SK-N-SH (cell line): ENCODE data around the gene MMD.

ENCODE experiments used
- EP300 ChIP-seq, 2 experiments: IDR thresholded peaks; 2 replicates each; pipeline versions ENCODE4 v1.4.0 to v1.6.1; 2012; ENCODE audit warnings: borderline replicate concordance in 1 of 2, low read depth in 1 of 2, low read length in 1 of 2
- JUND ChIP-seq: IDR thresholded peaks from 2 replicates; pipeline ENCODE4 v1.4.0; 2012
- NFIC ChIP-seq: IDR thresholded peaks from 2 replicates; pipeline ENCODE4 v1.4.0; 2012; ENCODE audit warnings: borderline replicate concordance
- NRF1 ChIP-seq: IDR thresholded peaks from 2 replicates; pipeline ENCODE4 v1.6.1; 2012; ENCODE audit warnings: low read depth, mild to moderate bottlenecking, low read length
- POLR2AphosphoS5 ChIP-seq: IDR thresholded peaks from 2 replicates; pipeline ENCODE4 v1.6.1; 2012; ENCODE audit warnings: low read depth, low read length
- RCOR1 ChIP-seq: fragments of 150-350 bp; IDR thresholded peaks from 2 replicates; pipeline ENCODE4 v1.6.1; 2017; ENCODE audit warnings: antibody characterized with exemption, low read length
- SIN3A ChIP-seq: IDR thresholded peaks from 2 replicates; pipeline ENCODE4 v1.6.1; 2012; ENCODE audit warnings: low read depth, mild to moderate bottlenecking, low read length, moderate library complexity, borderline replicate concordance
- TAF1 ChIP-seq: IDR thresholded peaks from 2 replicates; pipeline ENCODE4 v1.6.1; 2012; ENCODE audit warnings: low read depth, mild to moderate bottlenecking, low read length, moderate library complexity, borderline replicate concordance
- TF ChIP-seq, protein P1 (sequence below): fragments of 200-600 bp; sonication (generic); IDR thresholded peaks from 2 replicates; pipeline ENCODE4 v1.6.1; 2017; ENCODE audit warnings: antibody characterized with exemption, mild to moderate bottlenecking, moderate library complexity
- TF ChIP-seq, protein P2 (sequence below): IDR thresholded peaks from 2 replicates; pipeline ENCODE4; 2012
- TF ChIP-seq, protein P3 (sequence below): fragments of 150-350 bp; IDR thresholded peaks from 2 replicates; pipeline ENCODE4 v1.6.1; 2017; ENCODE audit warnings: antibody characterized with exemption, low read length, low read depth, borderline replicate concordance
- TF ChIP-seq, protein P4 (sequence below): IDR thresholded peaks from 2 replicates; pipeline ENCODE4 v1.6.1; 2012; ENCODE audit warnings: mild to moderate bottlenecking, low read depth, low read length, moderate library complexity
- TF ChIP-seq, protein P5 (sequence below): IDR thresholded peaks from 2 replicates; pipeline ENCODE4 v1.4.0; 2012; ENCODE audit warnings: low read depth, borderline replicate concordance

DNA sequence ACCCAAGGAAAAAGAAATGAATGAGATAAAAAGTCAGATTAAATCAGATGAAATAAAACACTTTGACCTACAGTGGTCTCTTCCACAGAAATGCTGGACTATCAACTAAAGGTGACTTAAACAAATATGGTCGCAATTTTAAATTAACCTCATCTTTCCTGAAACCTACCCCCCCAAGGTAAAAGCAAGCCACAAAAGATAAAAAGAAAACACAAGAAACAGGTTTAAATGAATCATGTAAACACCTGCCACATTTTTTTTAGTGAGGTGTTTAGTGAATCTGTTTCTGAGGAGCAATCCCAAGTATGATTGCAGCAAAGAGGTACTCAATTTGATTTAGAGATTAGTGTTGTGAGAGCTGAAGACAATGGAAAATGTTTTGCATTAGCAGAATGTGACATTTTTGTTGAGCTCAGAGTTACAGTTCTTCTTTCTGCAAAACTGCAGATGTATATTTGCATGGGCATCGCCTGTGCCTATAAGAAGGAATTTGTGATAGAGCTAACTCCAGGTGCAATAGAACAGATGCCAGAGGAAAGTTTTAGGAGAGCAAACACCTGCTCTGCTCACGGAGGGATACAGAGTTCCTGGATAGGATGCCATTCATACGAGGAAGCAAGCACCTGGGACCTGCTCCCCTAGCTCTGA is 3.4 kb upstream of the MMD start:
- TF ChIP-seq EP300 (IDR thresholded peaks at IDR 0.05; ENCODE audit: borderline replicate concordance in 1 of 2, low read depth in 1 of 2, low read length in 1 of 2) (no peak), NRF1 (no peak), JUND (no peak), TAF1 (no peak), NFIC (no peak), POLR2AphosphoS5 (no peak), RCOR1 (no peak), SIN3A (no peak)
- TF ChIP-seq, protein P1, sequence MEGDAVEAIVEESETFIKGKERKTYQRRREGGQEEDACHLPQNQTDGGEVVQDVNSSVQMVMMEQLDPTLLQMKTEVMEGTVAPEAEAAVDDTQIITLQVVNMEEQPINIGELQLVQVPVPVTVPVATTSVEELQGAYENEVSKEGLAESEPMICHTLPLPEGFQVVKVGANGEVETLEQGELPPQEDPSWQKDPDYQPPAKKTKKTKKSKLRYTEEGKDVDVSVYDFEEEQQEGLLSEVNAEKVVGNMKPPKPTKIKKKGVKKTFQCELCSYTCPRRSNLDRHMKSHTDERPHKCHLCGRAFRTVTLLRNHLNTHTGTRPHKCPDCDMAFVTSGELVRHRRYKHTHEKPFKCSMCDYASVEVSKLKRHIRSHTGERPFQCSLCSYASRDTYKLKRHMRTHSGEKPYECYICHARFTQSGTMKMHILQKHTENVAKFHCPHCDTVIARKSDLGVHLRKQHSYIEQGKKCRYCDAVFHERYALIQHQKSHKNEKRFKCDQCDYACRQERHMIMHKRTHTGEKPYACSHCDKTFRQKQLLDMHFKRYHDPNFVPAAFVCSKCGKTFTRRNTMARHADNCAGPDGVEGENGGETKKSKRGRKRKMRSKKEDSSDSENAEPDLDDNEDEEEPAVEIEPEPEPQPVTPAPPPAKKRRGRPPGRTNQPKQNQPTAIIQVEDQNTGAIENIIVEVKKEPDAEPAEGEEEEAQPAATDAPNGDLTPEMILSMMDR: no peak
- TF ChIP-seq, protein P2, sequence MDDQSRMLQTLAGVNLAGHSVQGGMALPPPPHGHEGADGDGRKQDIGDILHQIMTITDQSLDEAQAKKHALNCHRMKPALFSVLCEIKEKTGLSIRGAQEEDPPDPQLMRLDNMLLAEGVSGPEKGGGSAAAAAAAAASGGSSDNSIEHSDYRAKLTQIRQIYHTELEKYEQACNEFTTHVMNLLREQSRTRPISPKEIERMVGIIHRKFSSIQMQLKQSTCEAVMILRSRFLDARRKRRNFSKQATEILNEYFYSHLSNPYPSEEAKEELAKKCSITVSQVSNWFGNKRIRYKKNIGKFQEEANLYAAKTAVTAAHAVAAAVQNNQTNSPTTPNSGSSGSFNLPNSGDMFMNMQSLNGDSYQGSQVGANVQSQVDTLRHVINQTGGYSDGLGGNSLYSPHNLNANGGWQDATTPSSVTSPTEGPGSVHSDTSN: no peak
- TF ChIP-seq, protein P3, sequence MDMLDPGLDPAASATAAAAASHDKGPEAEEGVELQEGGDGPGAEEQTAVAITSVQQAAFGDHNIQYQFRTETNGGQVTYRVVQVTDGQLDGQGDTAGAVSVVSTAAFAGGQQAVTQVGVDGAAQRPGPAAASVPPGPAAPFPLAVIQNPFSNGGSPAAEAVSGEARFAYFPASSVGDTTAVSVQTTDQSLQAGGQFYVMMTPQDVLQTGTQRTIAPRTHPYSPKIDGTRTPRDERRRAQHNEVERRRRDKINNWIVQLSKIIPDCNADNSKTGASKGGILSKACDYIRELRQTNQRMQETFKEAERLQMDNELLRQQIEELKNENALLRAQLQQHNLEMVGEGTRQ: no peak
- TF ChIP-seq, protein P4, sequence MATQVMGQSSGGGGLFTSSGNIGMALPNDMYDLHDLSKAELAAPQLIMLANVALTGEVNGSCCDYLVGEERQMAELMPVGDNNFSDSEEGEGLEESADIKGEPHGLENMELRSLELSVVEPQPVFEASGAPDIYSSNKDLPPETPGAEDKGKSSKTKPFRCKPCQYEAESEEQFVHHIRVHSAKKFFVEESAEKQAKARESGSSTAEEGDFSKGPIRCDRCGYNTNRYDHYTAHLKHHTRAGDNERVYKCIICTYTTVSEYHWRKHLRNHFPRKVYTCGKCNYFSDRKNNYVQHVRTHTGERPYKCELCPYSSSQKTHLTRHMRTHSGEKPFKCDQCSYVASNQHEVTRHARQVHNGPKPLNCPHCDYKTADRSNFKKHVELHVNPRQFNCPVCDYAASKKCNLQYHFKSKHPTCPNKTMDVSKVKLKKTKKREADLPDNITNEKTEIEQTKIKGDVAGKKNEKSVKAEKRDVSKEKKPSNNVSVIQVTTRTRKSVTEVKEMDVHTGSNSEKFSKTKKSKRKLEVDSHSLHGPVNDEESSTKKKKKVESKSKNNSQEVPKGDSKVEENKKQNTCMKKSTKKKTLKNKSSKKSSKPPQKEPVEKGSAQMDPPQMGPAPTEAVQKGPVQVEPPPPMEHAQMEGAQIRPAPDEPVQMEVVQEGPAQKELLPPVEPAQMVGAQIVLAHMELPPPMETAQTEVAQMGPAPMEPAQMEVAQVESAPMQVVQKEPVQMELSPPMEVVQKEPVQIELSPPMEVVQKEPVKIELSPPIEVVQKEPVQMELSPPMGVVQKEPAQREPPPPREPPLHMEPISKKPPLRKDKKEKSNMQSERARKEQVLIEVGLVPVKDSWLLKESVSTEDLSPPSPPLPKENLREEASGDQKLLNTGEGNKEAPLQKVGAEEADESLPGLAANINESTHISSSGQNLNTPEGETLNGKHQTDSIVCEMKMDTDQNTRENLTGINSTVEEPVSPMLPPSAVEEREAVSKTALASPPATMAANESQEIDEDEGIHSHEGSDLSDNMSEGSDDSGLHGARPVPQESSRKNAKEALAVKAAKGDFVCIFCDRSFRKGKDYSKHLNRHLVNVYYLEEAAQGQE: no peak
- TF ChIP-seq, protein P5, sequence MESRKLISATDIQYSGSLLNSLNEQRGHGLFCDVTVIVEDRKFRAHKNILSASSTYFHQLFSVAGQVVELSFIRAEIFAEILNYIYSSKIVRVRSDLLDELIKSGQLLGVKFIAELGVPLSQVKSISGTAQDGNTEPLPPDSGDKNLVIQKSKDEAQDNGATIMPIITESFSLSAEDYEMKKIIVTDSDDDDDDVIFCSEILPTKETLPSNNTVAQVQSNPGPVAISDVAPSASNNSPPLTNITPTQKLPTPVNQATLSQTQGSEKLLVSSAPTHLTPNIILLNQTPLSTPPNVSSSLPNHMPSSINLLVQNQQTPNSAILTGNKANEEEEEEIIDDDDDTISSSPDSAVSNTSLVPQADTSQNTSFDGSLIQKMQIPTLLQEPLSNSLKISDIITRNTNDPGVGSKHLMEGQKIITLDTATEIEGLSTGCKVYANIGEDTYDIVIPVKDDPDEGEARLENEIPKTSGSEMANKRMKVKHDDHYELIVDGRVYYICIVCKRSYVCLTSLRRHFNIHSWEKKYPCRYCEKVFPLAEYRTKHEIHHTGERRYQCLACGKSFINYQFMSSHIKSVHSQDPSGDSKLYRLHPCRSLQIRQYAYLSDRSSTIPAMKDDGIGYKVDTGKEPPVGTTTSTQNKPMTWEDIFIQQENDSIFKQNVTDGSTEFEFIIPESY: no peak
